Mucosa of stomach (tissue), 1 donor: Measurements from ENCODE around the gene MRPL1.

Experiments
- H3K27me3 ChIP-seq: one replicate; pipeline ENCODE4 v1.7.0; 2013; ENCODE audit warnings: mild to moderate bottlenecking, low read length; ENCODE audit not compliant: control insufficient read depth, insufficient read depth
- H3K36me3 ChIP-seq: one replicate; pipeline ENCODE4 v1.7.0; 2013; ENCODE audit warnings: low read length; ENCODE audit not compliant: control insufficient read depth, insufficient read depth
- H3K4me1 ChIP-seq: one replicate; pipeline ENCODE4 v1.7.0; 2013; ENCODE audit warnings: mild to moderate bottlenecking, low read length; ENCODE audit not compliant: control insufficient read depth, insufficient read depth
- H3K4me3 ChIP-seq: one replicate; pipeline ENCODE4 v1.7.0; 2013; ENCODE audit warnings: low read length
- H3K9ac ChIP-seq: one replicate; pipeline ENCODE4 v1.7.0; 2013; ENCODE audit warnings: mild to moderate bottlenecking, low read length, moderate library complexity
- H3K9me3 ChIP-seq: one replicate; pipeline ENCODE4 v1.7.0; 2013; ENCODE audit warnings: mild to moderate bottlenecking, low read length, moderate library complexity; ENCODE audit not compliant: control insufficient read depth
- donor health status: Pancreatic carcinoma.

Gene MRPL1

DNA sequence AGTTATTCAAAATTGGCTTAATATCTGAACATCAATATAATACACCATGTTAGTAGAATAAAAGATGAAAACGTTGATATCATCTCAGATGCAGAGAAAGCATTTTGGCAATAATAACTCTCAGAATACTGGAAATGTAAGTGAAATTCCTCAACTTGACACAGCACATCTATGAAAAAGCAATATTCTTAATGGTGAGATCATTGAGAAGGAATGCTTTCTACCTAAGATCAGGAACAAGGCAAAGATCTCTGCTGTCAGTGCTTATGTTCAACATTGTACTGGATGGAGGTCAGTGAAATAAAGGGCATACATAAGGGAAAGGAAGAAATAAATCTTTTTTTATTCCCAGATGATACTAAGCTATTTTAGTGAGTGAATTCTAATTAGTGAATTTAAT is 40.6 kb downstream of the MRPL1 start:
- no peaks in the 10 kb centered on the region for H3K9me3 ChIP-seq
- no peak overlapping the region for H3K4me3 ChIP-seq
- no peaks in the 10 kb centered on the region for H3K36me3 ChIP-seq
- H3K27me3 ChIP-seq, result no peaks in the 10 kb centered on the region
- H3K4me1 ChIP-seq, result no peaks in the 10 kb centered on the region
- no peak overlapping the region for H3K9ac ChIP-seq

GRCh38 chr4:77905651-77906263 is 43.1 kb downstream of the MRPL1 start:
- Histone ChIP-seq H3K4me1 (no peaks in the 10 kb centered on the region), H3K27me3 (no peaks in the 10 kb centered on the region), H3K36me3 (no peaks in the 10 kb centered on the region), H3K4me3 (no peak overlapping the region), H3K9me3 (no peaks in the 10 kb centered on the region), H3K9ac (no peak overlapping the region)

GRCh38 chr4:77910676-77911075 is 48.0 kb downstream of the MRPL1 start:
- no peaks in the 10 kb centered on the region for H3K36me3 ChIP-seq
- H3K27me3 ChIP-seq, result no peaks in the 10 kb centered on the region
- no peaks in the 10 kb centered on the region for H3K9me3 ChIP-seq
- no peaks in the 10 kb centered on the region for H3K4me1 ChIP-seq
- no peak overlapping the region for H3K9ac ChIP-seq
- no peak overlapping the region for H3K4me3 ChIP-seq

DNA sequence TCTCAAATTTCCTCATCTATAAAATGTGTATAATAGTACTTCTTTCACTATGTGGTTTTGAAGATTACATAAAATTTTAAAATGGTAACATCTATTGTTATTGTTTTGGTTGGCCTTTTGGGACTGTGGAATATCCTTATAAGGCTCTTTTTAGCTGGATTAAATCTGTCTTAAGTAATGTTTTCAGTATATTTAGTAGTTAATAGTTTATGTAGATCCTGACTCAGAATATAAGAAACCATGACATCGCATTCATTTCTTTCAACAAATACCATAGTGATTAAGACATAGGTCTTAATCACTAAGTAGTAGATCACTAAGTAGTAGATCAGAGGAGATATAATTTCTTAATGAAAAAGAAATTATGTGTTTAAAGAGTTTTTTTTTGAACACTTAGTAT is 48.5 kb downstream of the MRPL1 start:
- H3K9me3 ChIP-seq, result no peaks in the 10 kb centered on the region
- no peaks in the 10 kb centered on the region for H3K36me3 ChIP-seq
- no peak overlapping the region for H3K4me3 ChIP-seq
- H3K4me1 ChIP-seq, result no peaks in the 10 kb centered on the region
- no peaks in the 10 kb centered on the region for H3K27me3 ChIP-seq
- no peak overlapping the region for H3K9ac ChIP-seq

DNA sequence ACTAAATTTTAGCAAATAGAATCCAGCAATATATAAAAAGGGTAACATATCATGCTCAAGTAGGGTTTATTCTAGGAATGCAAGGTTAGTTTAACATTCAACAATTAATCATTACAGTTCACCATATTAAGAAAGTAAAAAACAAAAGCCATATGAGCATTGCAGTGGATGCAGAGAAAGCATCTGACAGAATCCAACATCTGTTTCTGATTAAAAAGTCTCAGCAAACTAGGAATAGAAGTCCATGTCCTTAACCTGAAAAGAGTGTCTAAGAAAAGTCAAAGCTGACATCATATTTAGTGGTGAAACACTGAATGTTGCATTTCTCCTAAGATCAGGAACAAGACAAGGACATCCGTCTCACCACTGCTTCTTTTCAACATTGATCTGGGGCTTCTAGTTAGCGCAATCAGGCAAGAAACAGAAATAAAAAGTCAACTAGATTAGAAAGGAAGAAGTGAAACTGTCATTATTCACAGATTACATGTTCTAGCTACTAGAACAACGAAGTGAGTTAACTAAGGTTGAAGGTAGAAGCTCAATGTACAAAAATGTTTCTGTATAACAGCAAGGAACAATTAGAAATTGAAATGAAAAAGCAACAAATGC is 49.3 kb downstream of the MRPL1 start:
- no peak overlapping the region for H3K4me3 ChIP-seq
- no peaks in the 10 kb centered on the region for H3K9me3 ChIP-seq
- H3K4me1 ChIP-seq, result no peaks in the 10 kb centered on the region
- H3K27me3 ChIP-seq, result no peaks in the 10 kb centered on the region
- H3K9ac ChIP-seq, result no peak overlapping the region
- no peaks in the 10 kb centered on the region for H3K36me3 ChIP-seq

GRCh38 chr4:77913348-77913747 is 50.7 kb downstream of the MRPL1 start:
- no peaks in the 10 kb centered on the region for H3K4me1 ChIP-seq
- H3K9me3 ChIP-seq, result no peaks in the 10 kb centered on the region
- H3K36me3 ChIP-seq, result no peaks in the 10 kb centered on the region
- no peaks in the 10 kb centered on the region for H3K27me3 ChIP-seq
- H3K4me3 ChIP-seq, result no peak overlapping the region
- H3K9ac ChIP-seq, result no peak overlapping the region

DNA sequence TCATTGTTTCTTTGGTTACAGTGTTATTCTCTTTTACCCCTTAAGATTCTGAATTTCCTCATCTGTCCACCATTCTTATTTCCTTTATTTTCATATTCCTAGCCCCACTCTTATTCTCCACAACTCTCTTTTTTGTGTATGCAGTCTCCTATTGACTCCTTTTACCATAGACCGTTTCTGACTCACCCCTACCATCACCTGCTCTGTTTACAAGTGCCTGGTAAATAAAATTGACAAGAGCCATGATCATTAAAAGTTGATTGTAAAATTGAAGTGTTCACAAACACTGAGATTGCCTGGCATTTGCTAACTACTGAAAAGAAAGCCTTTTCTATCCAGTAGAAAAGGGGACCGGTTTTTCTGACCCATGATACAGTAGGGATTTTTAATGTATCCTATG is 54.4 kb downstream of the MRPL1 start:
- Histone ChIP-seq H3K9ac (no peak overlapping the region), H3K4me1 (peaks cover 8% of the 10 kb centered on the region), H3K27me3 (no peaks in the 10 kb centered on the region), H3K36me3 (no peaks in the 10 kb centered on the region), H3K9me3 (no peaks in the 10 kb centered on the region), H3K4me3 (no peak overlapping the region)

- H3K36me3 ChIP-seq, result no peaks in the 10 kb centered on the region
- H3K4me1 ChIP-seq, result peaks cover 13% of the 10 kb centered on the region
- H3K9me3 ChIP-seq, result no peaks in the 10 kb centered on the region
- H3K4me3 ChIP-seq, result no peak overlapping the region
- no peak overlapping the region for H3K9ac ChIP-seq
- H3K27me3 ChIP-seq, result no peaks in the 10 kb centered on the region
Measured at GRCh38 chr4:77917601-77918000, 55.0 kb downstream of the MRPL1 start.

GRCh38 chr4:77920371-77920770 is 57.7 kb downstream of the MRPL1 start:
- Histone ChIP-seq H3K9me3 (no peaks in the 10 kb centered on the region), H3K27me3 (no peaks in the 10 kb centered on the region), H3K9ac (no peak overlapping the region), H3K4me3 (no peak overlapping the region), H3K36me3 (no peaks in the 10 kb centered on the region), H3K4me1 (peaks cover 14% of the 10 kb centered on the region)

DNA sequence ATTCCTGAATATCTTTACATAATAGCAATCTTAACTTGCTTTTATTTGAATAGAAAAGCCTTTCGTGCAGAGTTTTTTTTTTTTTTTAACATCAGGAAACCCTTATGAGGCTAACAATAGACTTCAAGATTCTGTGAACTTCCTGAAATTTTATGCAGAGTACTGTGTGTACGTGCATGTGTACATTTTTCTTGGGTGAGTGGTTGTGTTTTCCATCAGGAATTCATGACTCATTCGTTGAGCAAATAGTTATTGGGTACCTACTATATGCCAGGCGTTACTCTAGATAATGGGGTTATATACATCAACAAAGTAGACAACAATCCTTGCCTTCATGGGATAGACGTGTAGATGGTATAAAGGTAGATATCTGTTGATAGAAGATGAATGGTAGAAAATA is 59.1 kb downstream of the MRPL1 start:
- Histone ChIP-seq H3K9ac (no peak overlapping the region), H3K36me3 (no peaks in the 10 kb centered on the region), H3K9me3 (no peaks in the 10 kb centered on the region), H3K4me3 (no peak overlapping the region), H3K4me1 (peaks cover 17% of the 10 kb centered on the region), H3K27me3 (no peaks in the 10 kb centered on the region)

DNA sequence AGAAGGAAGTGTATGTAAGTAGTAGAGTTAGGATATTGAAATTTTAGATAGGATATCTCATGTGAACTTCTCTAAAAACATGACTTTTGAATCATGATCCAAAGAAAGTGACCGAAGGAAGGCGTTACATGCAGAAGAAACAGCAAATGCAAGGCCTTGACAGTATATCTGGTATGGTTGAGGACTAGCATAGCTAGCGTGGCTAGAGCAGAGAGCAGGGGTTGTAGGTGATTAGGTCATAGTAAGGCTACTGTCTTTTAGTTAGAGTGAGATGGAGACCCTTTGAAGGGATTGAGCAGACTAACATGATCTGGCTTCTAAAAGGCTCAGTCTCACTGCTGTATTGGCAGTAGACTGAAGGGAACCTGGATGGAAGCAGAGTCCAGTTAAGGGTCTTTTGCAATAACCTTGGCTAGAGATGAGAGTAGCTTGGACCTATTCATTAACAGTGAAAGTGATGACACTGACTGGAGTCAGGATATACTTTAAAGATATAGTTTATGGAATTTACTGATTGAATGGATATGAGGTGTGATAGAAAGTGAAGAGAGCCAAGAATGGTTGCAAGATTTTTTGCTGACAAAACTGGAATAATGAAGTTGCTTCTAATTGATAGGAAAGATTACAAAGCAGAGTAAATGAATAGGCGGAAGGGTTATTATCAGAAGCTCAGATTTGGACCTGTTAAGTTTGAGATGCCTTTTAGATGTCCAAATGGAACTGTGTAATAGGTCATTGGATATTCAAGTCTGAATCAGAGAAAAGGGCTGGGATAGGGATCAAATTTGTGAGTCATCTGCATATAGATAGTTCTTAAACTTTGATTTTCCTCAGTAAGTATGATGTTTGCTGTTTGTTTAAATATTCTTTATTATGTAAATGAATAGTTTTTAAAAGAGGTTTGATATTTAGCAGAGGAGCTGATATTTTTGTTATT is 59.8 kb downstream of the MRPL1 start:
- no peak overlapping the region for H3K9ac ChIP-seq
- no peaks in the 10 kb centered on the region for H3K36me3 ChIP-seq
- no peak overlapping the region for H3K4me3 ChIP-seq
- H3K9me3 ChIP-seq, result no peaks in the 10 kb centered on the region
- H3K27me3 ChIP-seq, result no peaks in the 10 kb centered on the region
- H3K4me1 ChIP-seq, result peaks cover 17% of the 10 kb centered on the region
